Epithelial cell of esophagus (primary cell): ENCODE data around the gene NR3C2.

ENCODE experiments used
- DNase-seq: peaks from one replicate; pipeline ENCODE4 v3.0.0; 2010; ENCODE audit warnings: low read depth
- H3K4me3 ChIP-seq: 2 replicates; pipeline ENCODE4 v1.5.1; 2011; ENCODE audit warnings: mild to moderate bottlenecking, low read length, control low read depth
- TF ChIP-seq, protein P1 (sequence below): IDR thresholded peaks from 2 replicates; pipeline ENCODE4 v1.5.1; 2011; ENCODE audit warnings: low read depth, mild to moderate bottlenecking, low read length, control low read depth, inconsistent platforms; ENCODE audit not compliant: insufficient read depth; ENCODE audit errors: missing control alignments

The NR3C2 gene

GRCh38 chr4:148116969-148117368 lies 325.2 kb downstream of the NR3C2 start:
- H3K4me3 ChIP-seq = no peak overlapping the region
- TF ChIP-seq, protein P1, sequence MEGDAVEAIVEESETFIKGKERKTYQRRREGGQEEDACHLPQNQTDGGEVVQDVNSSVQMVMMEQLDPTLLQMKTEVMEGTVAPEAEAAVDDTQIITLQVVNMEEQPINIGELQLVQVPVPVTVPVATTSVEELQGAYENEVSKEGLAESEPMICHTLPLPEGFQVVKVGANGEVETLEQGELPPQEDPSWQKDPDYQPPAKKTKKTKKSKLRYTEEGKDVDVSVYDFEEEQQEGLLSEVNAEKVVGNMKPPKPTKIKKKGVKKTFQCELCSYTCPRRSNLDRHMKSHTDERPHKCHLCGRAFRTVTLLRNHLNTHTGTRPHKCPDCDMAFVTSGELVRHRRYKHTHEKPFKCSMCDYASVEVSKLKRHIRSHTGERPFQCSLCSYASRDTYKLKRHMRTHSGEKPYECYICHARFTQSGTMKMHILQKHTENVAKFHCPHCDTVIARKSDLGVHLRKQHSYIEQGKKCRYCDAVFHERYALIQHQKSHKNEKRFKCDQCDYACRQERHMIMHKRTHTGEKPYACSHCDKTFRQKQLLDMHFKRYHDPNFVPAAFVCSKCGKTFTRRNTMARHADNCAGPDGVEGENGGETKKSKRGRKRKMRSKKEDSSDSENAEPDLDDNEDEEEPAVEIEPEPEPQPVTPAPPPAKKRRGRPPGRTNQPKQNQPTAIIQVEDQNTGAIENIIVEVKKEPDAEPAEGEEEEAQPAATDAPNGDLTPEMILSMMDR = no peak
- DNase-seq = peak; percentile 18

GRCh38 chr4:148116264-148116663 lies 325.9 kb downstream of the NR3C2 start:
- H3K4me3 ChIP-seq = no peak overlapping the region
- TF ChIP-seq, protein P1 = no peak
- DNase-seq = no peak

GRCh38 chr4:148114436-148114835 lies 327.8 kb downstream of the NR3C2 start:
- TF ChIP-seq, protein P1 = no peak
- H3K4me3 ChIP-seq = no peak overlapping the region
- no peak for DNase-seq

DNA sequence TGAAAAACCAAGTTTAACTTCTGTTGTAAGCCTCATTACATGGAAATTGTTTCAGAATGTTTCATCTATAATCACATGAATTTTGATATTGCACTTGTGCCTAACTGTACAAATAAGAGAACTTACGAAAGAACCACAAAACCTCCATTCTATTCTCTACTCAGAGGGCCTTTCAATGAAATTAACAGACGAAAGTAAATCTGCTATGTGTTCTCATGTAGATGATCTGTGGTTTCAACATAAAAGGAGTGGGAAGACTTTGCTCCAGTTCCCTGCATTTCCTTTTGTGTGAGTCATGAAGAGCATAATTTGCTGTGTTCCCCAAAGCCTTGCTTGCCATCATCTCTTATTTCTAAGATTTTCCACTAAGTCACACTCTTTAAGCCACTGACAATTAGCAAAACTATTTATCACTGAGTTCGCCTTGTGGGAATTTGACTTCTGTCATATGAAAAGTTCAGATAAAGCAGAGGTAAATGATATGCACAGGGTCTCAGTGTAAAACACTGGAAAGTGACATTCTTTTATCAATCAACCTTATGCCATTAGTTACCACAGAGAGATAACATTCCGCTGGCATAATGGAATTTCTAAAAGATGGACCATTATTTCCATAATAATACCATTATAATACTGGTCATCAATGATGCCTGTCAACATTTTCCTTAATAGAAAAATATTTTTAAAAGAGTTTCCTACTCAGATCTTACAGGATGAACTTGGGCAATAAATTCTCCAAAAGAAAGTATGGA lies 329.8 kb downstream of the NR3C2 start:
- no peak overlapping the region for H3K4me3 ChIP-seq
- peak; percentile 15 for DNase-seq
- TF ChIP-seq, protein P1 = no peak

DNA sequence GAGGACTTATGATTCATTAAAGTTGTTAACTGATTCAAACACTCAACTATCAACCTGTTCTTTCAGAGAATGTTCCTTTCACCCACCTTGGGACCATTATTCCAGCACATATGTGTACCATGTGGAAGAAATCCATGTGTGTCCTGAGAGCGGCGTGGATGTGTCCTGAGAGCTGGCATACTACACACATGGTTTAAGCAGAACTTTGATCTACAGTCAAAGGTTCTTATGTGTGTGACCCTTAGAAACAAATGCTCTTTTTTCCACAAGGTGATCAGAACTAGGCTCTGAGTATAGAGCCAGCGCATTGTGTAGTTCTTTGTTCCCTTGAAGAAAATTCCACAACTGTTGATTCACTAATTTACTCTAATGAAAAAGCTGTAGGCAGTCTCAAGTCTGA lies 332.0 kb downstream of the NR3C2 start:
- DNase-seq = no peak
- no peak overlapping the region for H3K4me3 ChIP-seq
- TF ChIP-seq, protein P1 = no peak

DNA sequence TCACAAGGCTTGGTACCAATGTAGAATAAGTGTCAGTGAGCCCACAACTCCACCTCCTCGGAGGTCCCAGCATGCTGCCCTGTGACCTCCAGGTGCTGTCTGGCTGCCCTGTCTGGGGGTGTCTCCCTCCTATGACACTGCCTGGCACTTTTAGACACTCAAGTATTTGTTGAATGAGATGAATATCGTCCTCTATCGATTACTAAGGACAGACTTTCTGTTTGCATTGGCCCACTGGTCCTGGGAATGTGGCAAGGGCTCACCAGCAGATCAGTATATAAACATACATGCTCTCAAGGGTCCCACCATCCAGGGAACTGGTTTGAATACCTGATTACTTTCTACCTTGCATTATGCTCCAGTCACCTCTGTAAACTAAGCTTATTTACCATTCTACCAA lies 333.0 kb downstream of the NR3C2 start:
- H3K4me3 ChIP-seq = no peak overlapping the region
- TF ChIP-seq, protein P1 = no peak
- DNase-seq = no peak

GRCh38 chr4:148108766-148109165 lies 333.4 kb downstream of the NR3C2 start:
- H3K4me3 ChIP-seq = no peak overlapping the region
- TF ChIP-seq, protein P1 = no peak
- no peak for DNase-seq
